HUES48 (cell line): ENCODE results near the gene CENPU.

Source experiments
- H3K27ac ChIP-seq: one replicate; pipeline ENCODE4 v1.7.0; 2013; ENCODE audit warnings: low read depth, low read length, inconsistent platforms
- H3K27me3 ChIP-seq: 2 replicates; pipeline ENCODE4 v1.6.1; 2013; ENCODE audit warnings: mild to moderate bottlenecking, low read length; ENCODE audit not compliant: control insufficient read depth, insufficient read depth
- H3K36me3 ChIP-seq: 2 replicates; pipeline ENCODE4 v1.6.1; 2013; ENCODE audit warnings: low read length; ENCODE audit not compliant: control insufficient read depth, insufficient read depth
- H3K4me1 ChIP-seq: 2 replicates; pipeline ENCODE4 v1.6.1; 2013; ENCODE audit warnings: mild to moderate bottlenecking, low read length; ENCODE audit not compliant: control insufficient read depth, insufficient read depth
- H3K4me3 ChIP-seq: 2 replicates; pipeline ENCODE4 v1.5.1; 2013; ENCODE audit warnings: mild to moderate bottlenecking, low read depth, low read length
- H3K9ac ChIP-seq: 2 replicates; pipeline ENCODE4 v1.6.1; 2013; ENCODE audit warnings: mild to moderate bottlenecking, low read depth, low read length, moderate library complexity
- H3K9me3 ChIP-seq: 2 replicates; pipeline ENCODE4 v1.6.1; 2013; ENCODE audit warnings: low read length; ENCODE audit not compliant: control insufficient read depth, insufficient read depth

Gene CENPU

GRCh38 chr4:184705692-184706091 is 28.2 kb downstream of the CENPU start:
- Histone ChIP-seq H3K4me3 (no peak overlapping the region), H3K4me1 (no peaks in the 10 kb centered on the region), H3K27me3 (no peaks in the 10 kb centered on the region), H3K9ac (no peak overlapping the region), H3K9me3 (no peaks in the 10 kb centered on the region), H3K27ac (no peak overlapping the region), H3K36me3 (peaks cover 99% of the 10 kb centered on the region)

GRCh38 chr4:184702114-184702513 is 31.8 kb downstream of the CENPU start:
- no peaks in the 10 kb centered on the region for H3K4me1 ChIP-seq
- H3K9ac ChIP-seq: no peak overlapping the region
- peaks cover 92% of the 10 kb centered on the region for H3K36me3 ChIP-seq
- H3K4me3 ChIP-seq: no peak overlapping the region
- H3K27me3 ChIP-seq: no peaks in the 10 kb centered on the region
- no peaks in the 10 kb centered on the region for H3K9me3 ChIP-seq
- no peak overlapping the region for H3K27ac ChIP-seq

GRCh38 chr4:184699941-184700340 is 34.0 kb downstream of the CENPU start:
- no peaks in the 10 kb centered on the region for H3K27me3 ChIP-seq
- no peaks in the 10 kb centered on the region for H3K4me1 ChIP-seq
- peaks cover 92% of the 10 kb centered on the region for H3K36me3 ChIP-seq
- H3K4me3 ChIP-seq: no peak overlapping the region
- no peak overlapping the region for H3K9ac ChIP-seq
- no peak overlapping the region for H3K27ac ChIP-seq
- no peaks in the 10 kb centered on the region for H3K9me3 ChIP-seq

- Histone ChIP-seq H3K4me3 (no peak overlapping the region), H3K9me3 (no peaks in the 10 kb centered on the region), H3K27me3 (no peaks in the 10 kb centered on the region), H3K27ac (no peak overlapping the region), H3K9ac (no peak overlapping the region), H3K36me3 (peaks cover 92% of the 10 kb centered on the region), H3K4me1 (no peaks in the 10 kb centered on the region)
Measured at GRCh38 chr4:184697956-184698355, 35.9 kb downstream of the CENPU start.

GRCh38 chr4:184695178-184695896 is 38.6 kb downstream of the CENPU start:
- Histone ChIP-seq H3K4me1 (no peaks in the 10 kb centered on the region), H3K36me3 (peaks cover 66% of the 10 kb centered on the region), H3K4me3 (no peak overlapping the region), H3K9ac (no peak overlapping the region), H3K27me3 (no peaks in the 10 kb centered on the region), H3K27ac (no peak overlapping the region), H3K9me3 (no peaks in the 10 kb centered on the region)

GRCh38 chr4:184694412-184694956 is 39.4 kb downstream of the CENPU start:
- Histone ChIP-seq H3K4me3 (no peak overlapping the region), H3K27me3 (no peaks in the 10 kb centered on the region), H3K36me3 (peaks cover 58% of the 10 kb centered on the region), H3K9ac (no peak overlapping the region), H3K27ac (no peak overlapping the region), H3K9me3 (no peaks in the 10 kb centered on the region), H3K4me1 (no peaks in the 10 kb centered on the region)

GRCh38 chr4:184693056-184693455 is 40.8 kb downstream of the CENPU start:
- no peaks in the 10 kb centered on the region for H3K9me3 ChIP-seq
- H3K27ac ChIP-seq: no peak overlapping the region
- peaks cover 9% of the 10 kb centered on the region for H3K4me1 ChIP-seq
- H3K4me3 ChIP-seq: no peak overlapping the region
- H3K9ac ChIP-seq: no peak overlapping the region
- H3K36me3 ChIP-seq: peaks cover 51% of the 10 kb centered on the region
- H3K27me3 ChIP-seq: no peaks in the 10 kb centered on the region

- H3K27ac ChIP-seq: no peak overlapping the region
- peaks cover 17% of the 10 kb centered on the region for H3K36me3 ChIP-seq
- no peak overlapping the region for H3K9ac ChIP-seq
- no peaks in the 10 kb centered on the region for H3K27me3 ChIP-seq
- H3K4me3 ChIP-seq: no peak overlapping the region
- peaks cover 11% of the 10 kb centered on the region for H3K4me1 ChIP-seq
- no peaks in the 10 kb centered on the region for H3K9me3 ChIP-seq
Measured at GRCh38 chr4:184689681-184690080, 44.2 kb downstream of the CENPU start.

GRCh38 chr4:184688447-184688846 is 45.4 kb downstream of the CENPU start:
- H3K36me3 ChIP-seq: peaks cover 5% of the 10 kb centered on the region; the same call in 1 of the 2 replicates
- H3K27me3 ChIP-seq: no peaks in the 10 kb centered on the region
- peak overlapping the region; percentile 87 for H3K27ac ChIP-seq
- no peaks in the 10 kb centered on the region for H3K9me3 ChIP-seq
- no peak overlapping the region for H3K9ac ChIP-seq
- peaks cover 11% of the 10 kb centered on the region for H3K4me1 ChIP-seq
- H3K4me3 ChIP-seq: no peak overlapping the region

GRCh38 chr4:184688005-184688404 is 45.9 kb downstream of the CENPU start:
- Histone ChIP-seq H3K36me3 (0 out of 2 replicates have a peak, but pooled peaks cover under 1% of the 10 kb centered on the region), H3K9me3 (no peaks in the 10 kb centered on the region), H3K9ac (no peak overlapping the region), H3K27ac (peak overlapping the region; percentile 87), H3K4me3 (no peak overlapping the region), H3K4me1 (peaks cover 11% of the 10 kb centered on the region), H3K27me3 (no peaks in the 10 kb centered on the region)

- Histone ChIP-seq H3K4me3 (no peak overlapping the region), H3K27ac (no peak overlapping the region), H3K4me1 (peaks cover 11% of the 10 kb centered on the region), H3K9ac (no peak overlapping the region), H3K36me3 (no peaks in the 10 kb centered on the region), H3K27me3 (no peaks in the 10 kb centered on the region), H3K9me3 (peaks cover 3% of the 10 kb centered on the region; the same call in 1 of the 2 replicates)
Measured at GRCh38 chr4:184684491-184685189, 49.3 kb downstream of the CENPU start.
